ENCODE results near the gene PRKAG2.

DNA sequence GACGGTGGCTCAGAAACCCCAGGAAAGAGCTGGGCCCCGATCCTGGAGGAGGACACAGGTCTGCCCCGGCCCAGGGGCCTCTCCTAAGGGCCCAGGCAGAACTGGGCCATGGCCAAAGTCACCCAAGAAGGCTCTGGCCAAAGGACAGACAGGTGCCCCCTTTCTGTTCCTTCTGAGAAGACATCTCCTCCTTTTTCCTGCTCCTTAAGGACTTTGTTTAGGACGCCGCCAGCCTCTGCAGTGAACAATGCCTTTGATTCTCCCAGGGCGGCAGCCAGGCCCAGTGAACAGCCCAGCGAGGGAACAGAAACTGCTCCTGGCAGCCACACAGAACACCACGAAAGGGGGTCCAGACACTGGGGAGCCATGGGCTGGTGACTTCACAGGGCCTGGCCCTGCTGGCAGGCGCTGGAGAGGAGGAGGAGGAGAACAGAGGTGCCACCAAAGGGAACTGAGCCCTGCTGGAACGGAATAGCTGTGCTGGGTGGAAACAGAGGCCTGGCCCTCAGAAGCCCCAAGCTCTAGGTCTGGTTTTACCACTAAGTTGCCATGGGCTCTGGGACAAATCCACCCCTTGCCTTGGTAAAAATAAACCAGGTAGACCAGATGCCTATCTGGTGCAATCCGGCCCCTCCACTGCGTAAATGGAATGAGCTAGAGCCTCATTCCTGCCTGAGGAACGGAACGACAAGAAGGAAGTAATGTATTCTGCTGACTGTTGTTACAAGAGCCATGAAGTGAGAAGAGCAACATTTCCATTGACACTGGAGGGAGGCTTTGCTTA is 193.9 kb downstream of the PRKAG2 start:
- TF ChIP-seq POLR2A (IDR thresholded peaks at IDR 0.05), result no peak
- TF ChIP-seq, protein P1, sequence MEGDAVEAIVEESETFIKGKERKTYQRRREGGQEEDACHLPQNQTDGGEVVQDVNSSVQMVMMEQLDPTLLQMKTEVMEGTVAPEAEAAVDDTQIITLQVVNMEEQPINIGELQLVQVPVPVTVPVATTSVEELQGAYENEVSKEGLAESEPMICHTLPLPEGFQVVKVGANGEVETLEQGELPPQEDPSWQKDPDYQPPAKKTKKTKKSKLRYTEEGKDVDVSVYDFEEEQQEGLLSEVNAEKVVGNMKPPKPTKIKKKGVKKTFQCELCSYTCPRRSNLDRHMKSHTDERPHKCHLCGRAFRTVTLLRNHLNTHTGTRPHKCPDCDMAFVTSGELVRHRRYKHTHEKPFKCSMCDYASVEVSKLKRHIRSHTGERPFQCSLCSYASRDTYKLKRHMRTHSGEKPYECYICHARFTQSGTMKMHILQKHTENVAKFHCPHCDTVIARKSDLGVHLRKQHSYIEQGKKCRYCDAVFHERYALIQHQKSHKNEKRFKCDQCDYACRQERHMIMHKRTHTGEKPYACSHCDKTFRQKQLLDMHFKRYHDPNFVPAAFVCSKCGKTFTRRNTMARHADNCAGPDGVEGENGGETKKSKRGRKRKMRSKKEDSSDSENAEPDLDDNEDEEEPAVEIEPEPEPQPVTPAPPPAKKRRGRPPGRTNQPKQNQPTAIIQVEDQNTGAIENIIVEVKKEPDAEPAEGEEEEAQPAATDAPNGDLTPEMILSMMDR (IDR thresholded peaks at IDR 0.05), result no peak

Data from breast epithelium (tissue), 3 donors.